HepG2 (cell line): ENCODE results near the gene NRAP. TPM values are rescaled to one million over a fixed set of nuclear protein-coding genes. Genes with fewer than 3 reads are reported as not detected.
A peak's percentile ranks its signal among the peaks of the same experiment; 100 is the strongest.

ENCODE experiments used
- MED8 ChIP-seq: sonication (generic); formaldehyde crosslinking; IDR thresholded peaks from 2 replicates; pipeline ENCODE4 v1.8.1; 2023; ENCODE audit warnings: mild to moderate bottlenecking, missing genetic modification reagents; ENCODE audit not compliant: insufficient replicate concordance
- POGK ChIP-seq: sonication (generic); formaldehyde crosslinking; conservative IDR thresholded peaks from 2 replicates; pipeline ENCODE4 v1.8.0; 2022; ENCODE audit warnings: mild to moderate bottlenecking, moderate library complexity, missing genetic modification reagents
- TOE1 ChIP-seq: sonication (generic); formaldehyde crosslinking; IDR thresholded peaks from 2 replicates; pipeline ENCODE4 v1.4.0; 2020; ENCODE audit warnings: mild to moderate bottlenecking, missing genetic modification reagents
- ZNF280B ChIP-seq: sonication (generic); formaldehyde crosslinking; IDR thresholded peaks from 2 replicates; pipeline ENCODE4 v1.5.0; 2020; ENCODE audit warnings: missing genetic modification reagents, mild to moderate bottlenecking, borderline replicate concordance
- ZNF484 ChIP-seq: sonication (generic); formaldehyde crosslinking; IDR thresholded peaks from 2 replicates; pipeline ENCODE4 v1.5.1; 2020; ENCODE audit warnings: mild to moderate bottlenecking, low read depth, missing genetic modification reagents, borderline replicate concordance
- ZNF720 ChIP-seq: sonication (generic); formaldehyde crosslinking; IDR thresholded peaks from 2 replicates; pipeline ENCODE4 v1.4.0; 2020; ENCODE audit warnings: missing genetic modification reagents
- ZZZ3 ChIP-seq: sonication (generic); formaldehyde crosslinking; IDR thresholded peaks from 2 replicates; pipeline ENCODE4 v1.4.0; 2020; ENCODE audit warnings: missing genetic modification reagents, mild to moderate bottlenecking, borderline replicate concordance
- polyA plus RNA-seq, 8 experiments: library from polyadenylated mRNA; depleted of rRNA in 3 of 8; stranded (reverse) in 7 of 8; unstranded in 1 of 8; fragments of >200 nt; fragmentation: Illumina TruSeq in 4 of 8; extraction: Trizol in 4 of 8; gene quantifications; 2 replicates each; pipeline versions ENCODE4 v1.2.1 to v1.2.3, GENCODE V29; 2011 to 2016; ENCODE audit warnings: low read depth in 4 of 8, missing spikeins in 1 of 8, mixed read lengths in 1 of 8; ENCODE audit not compliant: insufficient read depth in 1 of 8
- total RNA-seq, 5 experiments: library from RNA; depleted of rRNA; stranded (reverse); fragments of >200 nt; fragmentation: Illumina TruSeq; extraction: Trizol; gene quantifications; 2 replicates each; pipeline ENCODE4 v1.2.3, GENCODE V29; 2016; ENCODE audit warnings: low read depth in 1 of 5
- TF ChIP-seq, protein P1 (sequence below): sonication (generic); formaldehyde crosslinking; IDR thresholded peaks from 2 replicates; pipeline ENCODE4 v1.4.0; 2020; ENCODE audit warnings: missing genetic modification reagents, borderline replicate concordance

NRAP gene
- total and polyA plus RNA-seq, 2 of the 13 experiments (the other 11 are each of a cell fraction or from before 2014, with no cell fraction given): not detected

GRCh38 chr10:113679463-113680189 lies 15.8 kb upstream of the NRAP start, which contains the start of gene CASP7 (continued):
- TF ChIP-seq ZNF280B (CRISPR knock-in tag) (0 out of 2 replicates have a peak, but pooled peaks have one; percentile 6), POGK (CRISPR knock-in tag) (no peak), TOE1 (CRISPR knock-in tag) (no peak), ZNF484 (CRISPR knock-in tag) (no peak), MED8 (CRISPR knock-in tag) (no peak), ZZZ3 (CRISPR knock-in tag) (no peak), ZNF720 (CRISPR knock-in tag) (no peak)
- TF ChIP-seq, protein P1, sequence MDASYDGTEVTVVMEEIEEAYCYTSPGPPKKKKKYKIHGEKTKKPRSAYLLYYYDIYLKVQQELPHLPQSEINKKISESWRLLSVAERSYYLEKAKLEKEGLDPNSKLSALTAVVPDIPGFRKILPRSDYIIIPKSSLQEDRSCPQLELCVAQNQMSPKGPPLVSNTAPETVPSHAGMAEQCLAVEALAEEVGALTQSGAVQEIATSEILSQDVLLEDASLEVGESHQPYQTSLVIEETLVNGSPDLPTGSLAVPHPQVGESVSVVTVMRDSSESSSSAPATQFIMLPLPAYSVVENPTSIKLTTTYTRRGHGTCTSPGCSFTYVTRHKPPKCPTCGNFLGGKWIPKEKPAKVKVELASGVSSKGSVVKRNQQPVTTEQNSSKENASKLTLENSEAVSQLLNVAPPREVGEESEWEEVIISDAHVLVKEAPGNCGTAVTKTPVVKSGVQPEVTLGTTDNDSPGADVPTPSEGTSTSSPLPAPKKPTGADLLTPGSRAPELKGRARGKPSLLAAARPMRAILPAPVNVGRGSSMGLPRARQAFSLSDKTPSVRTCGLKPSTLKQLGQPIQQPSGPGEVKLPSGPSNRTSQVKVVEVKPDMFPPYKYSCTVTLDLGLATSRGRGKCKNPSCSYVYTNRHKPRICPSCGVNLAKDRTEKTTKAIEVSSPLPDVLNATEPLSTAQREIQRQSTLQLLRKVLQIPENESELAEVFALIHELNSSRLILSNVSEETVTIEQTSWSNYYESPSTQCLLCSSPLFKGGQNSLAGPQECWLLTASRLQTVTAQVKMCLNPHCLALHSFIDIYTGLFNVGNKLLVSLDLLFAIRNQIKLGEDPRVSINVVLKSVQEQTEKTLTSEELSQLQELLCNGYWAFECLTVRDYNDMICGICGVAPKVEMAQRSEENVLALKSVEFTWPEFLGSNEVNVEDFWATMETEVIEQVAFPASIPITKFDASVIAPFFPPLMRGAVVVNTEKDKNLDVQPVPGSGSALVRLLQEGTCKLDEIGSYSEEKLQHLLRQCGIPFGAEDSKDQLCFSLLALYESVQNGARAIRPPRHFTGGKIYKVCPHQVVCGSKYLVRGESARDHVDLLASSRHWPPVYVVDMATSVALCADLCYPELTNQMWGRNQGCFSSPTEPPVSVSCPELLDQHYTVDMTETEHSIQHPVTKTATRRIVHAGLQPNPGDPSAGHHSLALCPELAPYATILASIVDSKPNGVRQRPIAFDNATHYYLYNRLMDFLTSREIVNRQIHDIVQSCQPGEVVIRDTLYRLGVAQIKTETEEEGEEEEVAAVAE (CRISPR knock-in tag): no peak
